SK-N-SH treated with all-trans-retinoic acid at 6 μM for 48 hours (cell line): ENCODE measurements around the gene CEP78.

Source experiments
- ATAC-seq: fragments of 200-7000 bp; cut with Tn5 transposase; 3 replicates; pipeline ENCODE4 v1.9.1; 2020; ENCODE audit warnings: mild to moderate bottlenecking, moderate library complexity
- ARNTL ChIP-seq: fragments of 450-650 bp; formaldehyde crosslinking; IDR thresholded peaks from 2 replicates; pipeline ENCODE4 v1.5.0; 2020; ENCODE audit warnings: low read depth, mild to moderate bottlenecking, moderate library complexity, borderline replicate concordance
- BACH2 ChIP-seq: fragments of 250-450 bp; sonication (Bioruptor Pico); IDR thresholded peaks from 2 replicates; pipeline ENCODE4 v1.9.0; 2021; ENCODE audit warnings: mild to moderate bottlenecking, borderline replicate concordance
- CREB5 ChIP-seq: fragments of 250-450 bp; sonication (Bioruptor Pico); IDR thresholded peaks from 2 replicates; pipeline ENCODE4 v1.5.1; 2020; ENCODE audit warnings: low read depth, mild to moderate bottlenecking, moderate library complexity
- CSRNP3 ChIP-seq: fragments of 250-450 bp; sonication (Bioruptor Pico); IDR thresholded peaks from 2 replicates; pipeline ENCODE4 v1.5.1; 2021; ENCODE audit warnings: mild to moderate bottlenecking, moderate library complexity
- ESRRG ChIP-seq: fragments of 250-450 bp; sonication (Bioruptor Pico); IDR thresholded peaks from 2 replicates; pipeline ENCODE4 v1.6.1; 2021; ENCODE audit warnings: mild to moderate bottlenecking
- GLIS3 ChIP-seq: fragments of 250-450 bp; sonication (Bioruptor Pico); IDR thresholded peaks from 2 replicates; pipeline ENCODE4 v1.5.0; 2020; ENCODE audit warnings: mild to moderate bottlenecking, moderate library complexity
- ISL1 ChIP-seq: fragments of 250-450 bp; sonication (Bioruptor Pico); IDR thresholded peaks from 2 replicates; pipeline ENCODE4 v2.1.2; 2022; ENCODE audit warnings: mild to moderate bottlenecking, moderate library complexity
- OSR1 ChIP-seq: fragments of 250-450 bp; sonication (Bioruptor Pico); IDR thresholded peaks from 2 replicates; pipeline ENCODE4 v1.8.0; 2022; ENCODE audit warnings: moderate library complexity, mild to moderate bottlenecking, inconsistent platforms
- PATZ1 ChIP-seq: fragments of 250-450 bp; sonication (Bioruptor Pico); IDR thresholded peaks from 2 replicates; pipeline ENCODE4 v1.8.0; 2020; ENCODE audit warnings: mild to moderate bottlenecking, moderate library complexity, borderline replicate concordance
- POU6F1 ChIP-seq: fragments of 250-450 bp; sonication (Bioruptor Pico); IDR thresholded peaks from 2 replicates; pipeline ENCODE4 v1.8.0; 2021; ENCODE audit warnings: low read depth, mild to moderate bottlenecking, moderate library complexity, borderline replicate concordance
- PPARA ChIP-seq: fragments of 250-450 bp; sonication (Bioruptor Pico); IDR thresholded peaks from 2 replicates; pipeline ENCODE4 v1.5.0; 2020; ENCODE audit warnings: mild to moderate bottlenecking, borderline replicate concordance
- SNAI2 ChIP-seq: fragments of 250-450 bp; sonication (Bioruptor Pico); IDR thresholded peaks from 2 replicates; pipeline ENCODE4 v1.5.0; 2020; ENCODE audit warnings: mild to moderate bottlenecking, moderate library complexity
- TCF4 ChIP-seq: fragments of 250-450 bp; sonication (Bioruptor Pico); IDR thresholded peaks from 2 replicates; pipeline ENCODE4 v1.8.0; 2021; ENCODE audit warnings: mild to moderate bottlenecking, moderate library complexity, borderline replicate concordance
- TOX ChIP-seq: fragments of 250-450 bp; sonication (Bioruptor Pico); IDR thresholded peaks from 2 replicates; pipeline ENCODE4 v1.8.0; 2021; ENCODE audit warnings: mild to moderate bottlenecking, moderate library complexity, borderline replicate concordance
- TSHZ2 ChIP-seq: fragments of 250-450 bp; sonication (Bioruptor Pico); IDR thresholded peaks from 2 replicates; pipeline ENCODE4 v1.5.0; 2020; ENCODE audit warnings: mild to moderate bottlenecking, moderate library complexity
- ZC3H10 ChIP-seq: fragments of 250-450 bp; sonication (Bioruptor Pico); IDR thresholded peaks from 2 replicates; pipeline ENCODE4 v1.5.1; 2021; ENCODE audit warnings: mild to moderate bottlenecking, moderate library complexity
- ZFP3 ChIP-seq: fragments of 250-450 bp; sonication (Bioruptor Pico); IDR thresholded peaks from 2 replicates; pipeline ENCODE4 v1.5.0; 2020; ENCODE audit warnings: mild to moderate bottlenecking, moderate library complexity
- ZFP30 ChIP-seq: fragments of 450-650 bp; formaldehyde crosslinking; IDR thresholded peaks from 2 replicates; pipeline ENCODE4 v1.5.0; 2022; ENCODE audit warnings: mild to moderate bottlenecking, moderate library complexity
- ZNF565 ChIP-seq: fragments of 450-650 bp; formaldehyde crosslinking; conservative IDR thresholded peaks from 2 replicates; pipeline ENCODE4 v1.5.0; 2020; ENCODE audit warnings: low read depth, mild to moderate bottlenecking, moderate library complexity
- ZNF70 ChIP-seq: fragments of 450-650 bp; formaldehyde crosslinking; IDR thresholded peaks from 2 replicates; pipeline ENCODE4 v1.5.0; 2020; ENCODE audit warnings: mild to moderate bottlenecking, moderate library complexity
- ZNF8 ChIP-seq: fragments of 450-650 bp; formaldehyde crosslinking; IDR thresholded peaks from 2 replicates; pipeline ENCODE4 v1.5.0; 2020; ENCODE audit warnings: mild to moderate bottlenecking, moderate library complexity

Gene CEP78

GRCh38 chr9:78236551-78236910, 656 bp downstream of the CEP78 start:
- no peak for TF ChIP-seq ARNTL (CRISPR knock-in tag)
- no peak for TF ChIP-seq ZNF565 (CRISPR knock-in tag)
- no peak for TF ChIP-seq ZC3H10 (CRISPR knock-in tag)
- no peak for TF ChIP-seq TCF4 (CRISPR knock-in tag)
- peak; percentile 47 for ATAC-seq

- no peak for ATAC-seq
- no peak for TF ChIP-seq ARNTL (CRISPR knock-in tag)
- TF ChIP-seq ZC3H10 (CRISPR knock-in tag), result no peak
- TF ChIP-seq POU6F1 (CRISPR knock-in tag), result no peak
- no peak for TF ChIP-seq OSR1 (CRISPR knock-in tag)
- no peak for TF ChIP-seq TCF4 (CRISPR knock-in tag)
- TF ChIP-seq PPARA (CRISPR knock-in tag), result no peak
- no peak for TF ChIP-seq ESRRG (CRISPR knock-in tag)
- TF ChIP-seq PATZ1 (CRISPR knock-in tag), result no peak
- no peak for TF ChIP-seq ZFP3 (CRISPR knock-in tag)
- no peak for TF ChIP-seq BACH2 (CRISPR knock-in tag)
- TF ChIP-seq ISL1 (CRISPR knock-in tag), result no peak
- TF ChIP-seq ZNF8 (CRISPR knock-in tag), result no peak
- TF ChIP-seq GLIS3 (CRISPR knock-in tag), result no peak
- TF ChIP-seq CSRNP3, result no peak
- TF ChIP-seq TSHZ2 (CRISPR knock-in tag), result no peak
- TF ChIP-seq SNAI2 (CRISPR knock-in tag), result no peak
- TF ChIP-seq ZNF70, result no peak
- TF ChIP-seq TOX, result no peak
- TF ChIP-seq CREB5 (CRISPR knock-in tag), result no peak
- TF ChIP-seq ZFP30 (CRISPR knock-in tag), result no peak
These were observed 2.5 kb downstream of the CEP78 start for GRCh38 chr9:78238046-78239038.

GRCh38 chr9:78239506-78239905, 3.6 kb downstream of the CEP78 start:
- ATAC-seq, result no peak
- TF ChIP-seq POU6F1 (CRISPR knock-in tag), result no peak
- TF ChIP-seq TOX, result no peak
- TF ChIP-seq ARNTL (CRISPR knock-in tag), result no peak
- TF ChIP-seq TSHZ2 (CRISPR knock-in tag), result no peak
- TF ChIP-seq, all 23 proteins: peak for 0
